ENCODE data around the gene ZNF511. TPM values are rescaled to one million over a fixed set of nuclear protein-coding genes. Genes with fewer than 3 reads are reported as not detected.
A peak's percentile ranks its signal among the peaks of the same experiment; 100 is the strongest.

Gene ZNF511
- total and polyA plus RNA-seq, 2 experiments from 2014 or later, result 53.7 to 150 TPM

DNA sequence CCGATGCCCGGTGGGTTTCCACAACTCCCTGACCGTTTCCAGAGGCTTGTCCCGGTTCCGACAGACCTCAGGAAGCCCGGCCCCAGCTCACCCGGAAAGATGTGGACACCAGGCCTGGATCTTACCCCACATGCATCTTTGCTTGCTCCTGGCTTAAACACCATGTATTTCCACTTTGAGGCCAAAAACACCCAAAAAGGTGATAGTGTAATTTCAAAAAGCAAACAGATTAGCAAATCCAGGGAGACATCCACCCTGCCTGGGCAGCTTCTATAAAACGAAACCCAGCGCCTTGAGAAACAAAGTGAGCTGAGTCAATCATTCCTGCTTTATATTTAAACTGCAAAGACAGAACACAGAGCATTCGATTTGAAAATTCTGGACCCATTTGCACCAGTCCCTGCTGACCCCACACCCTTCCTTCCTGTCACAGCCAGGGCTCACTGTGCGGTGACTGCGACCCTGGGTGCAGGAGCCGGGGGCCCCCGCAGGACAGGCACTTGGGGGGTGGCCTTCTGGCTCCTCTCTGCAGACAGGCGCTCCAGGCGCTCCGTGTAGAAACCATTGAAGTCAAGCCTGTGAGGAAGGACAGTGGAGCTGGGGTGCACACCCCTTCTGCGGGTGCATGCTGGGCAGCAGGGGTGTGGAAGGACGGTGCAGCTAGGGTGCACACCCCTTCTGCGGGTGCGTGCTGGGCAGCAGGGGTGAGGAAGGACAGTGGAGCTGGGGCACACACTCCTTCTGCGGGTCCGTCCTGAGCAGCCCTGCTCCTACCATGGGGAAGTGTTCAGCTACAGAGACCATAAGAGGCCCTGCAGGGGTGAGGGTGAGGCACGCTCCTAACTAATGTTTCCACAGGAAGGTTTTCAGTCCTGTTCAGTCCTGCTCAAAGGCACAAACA is 29.1 kb upstream of the ZNF511 start:
- H3K4me3 ChIP-seq, result no peak overlapping the region
- H3K9me3 ChIP-seq (ENCODE audit: low read depth), result no peaks in the 10 kb centered on the region
- H3K27ac ChIP-seq, result peak overlapping the region; percentile 48
- DNase-seq (ENCODE audit: low read depth in 1 of 2, low spot score in 1 of 2), result no peak
- H3K36me3 ChIP-seq, result peaks cover 18% of the 10 kb centered on the region
- H3K27me3 ChIP-seq, result peaks cover 9% of the 10 kb centered on the region
- peaks cover 35% of the 10 kb centered on the region for H3K4me1 ChIP-seq (ENCODE audit: low read depth)
- TF ChIP-seq, protein P1, sequence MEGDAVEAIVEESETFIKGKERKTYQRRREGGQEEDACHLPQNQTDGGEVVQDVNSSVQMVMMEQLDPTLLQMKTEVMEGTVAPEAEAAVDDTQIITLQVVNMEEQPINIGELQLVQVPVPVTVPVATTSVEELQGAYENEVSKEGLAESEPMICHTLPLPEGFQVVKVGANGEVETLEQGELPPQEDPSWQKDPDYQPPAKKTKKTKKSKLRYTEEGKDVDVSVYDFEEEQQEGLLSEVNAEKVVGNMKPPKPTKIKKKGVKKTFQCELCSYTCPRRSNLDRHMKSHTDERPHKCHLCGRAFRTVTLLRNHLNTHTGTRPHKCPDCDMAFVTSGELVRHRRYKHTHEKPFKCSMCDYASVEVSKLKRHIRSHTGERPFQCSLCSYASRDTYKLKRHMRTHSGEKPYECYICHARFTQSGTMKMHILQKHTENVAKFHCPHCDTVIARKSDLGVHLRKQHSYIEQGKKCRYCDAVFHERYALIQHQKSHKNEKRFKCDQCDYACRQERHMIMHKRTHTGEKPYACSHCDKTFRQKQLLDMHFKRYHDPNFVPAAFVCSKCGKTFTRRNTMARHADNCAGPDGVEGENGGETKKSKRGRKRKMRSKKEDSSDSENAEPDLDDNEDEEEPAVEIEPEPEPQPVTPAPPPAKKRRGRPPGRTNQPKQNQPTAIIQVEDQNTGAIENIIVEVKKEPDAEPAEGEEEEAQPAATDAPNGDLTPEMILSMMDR (IDR thresholded peaks at IDR 0.05; ENCODE audit: low read depth, low read length), result no peak

DNA sequence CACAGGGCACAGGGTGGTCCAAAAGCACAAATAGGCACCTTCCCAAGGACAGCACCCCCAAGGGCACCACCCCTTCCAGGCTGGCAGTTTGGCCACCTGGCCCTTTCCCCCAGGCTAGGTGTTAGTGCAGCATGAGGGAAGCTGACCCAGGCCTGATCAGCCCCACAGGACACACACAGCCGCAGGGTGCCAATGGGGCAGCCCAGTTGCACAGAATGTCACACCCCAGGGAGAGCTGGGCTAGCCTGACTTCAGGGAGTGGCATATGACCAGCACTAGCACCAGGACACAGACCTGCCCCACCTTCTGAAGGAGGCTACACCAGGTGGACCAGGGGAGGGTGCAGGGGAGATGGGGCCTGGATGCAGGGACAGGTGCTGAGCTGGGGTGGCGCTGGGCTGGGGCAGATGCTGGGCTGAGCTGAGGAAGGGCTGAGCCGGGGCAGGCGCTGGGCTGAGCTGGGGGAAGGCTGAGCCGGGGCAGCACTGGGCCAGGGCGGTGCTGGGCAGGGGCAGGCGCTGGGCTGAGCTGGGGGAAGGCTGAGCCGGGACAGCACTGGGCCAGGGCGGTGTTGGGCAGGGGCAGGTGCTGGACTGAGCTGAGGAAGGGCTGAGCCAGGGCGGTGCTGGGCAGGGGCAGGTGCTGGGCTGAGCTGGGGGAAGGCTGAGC is 28.2 kb upstream of the ZNF511 start:
- peaks cover 9% of the 10 kb centered on the region for H3K27me3 ChIP-seq
- peaks cover 20% of the 10 kb centered on the region for H3K36me3 ChIP-seq
- no peaks in the 10 kb centered on the region for H3K9me3 ChIP-seq (ENCODE audit: low read depth)
- no peak overlapping the region for H3K4me3 ChIP-seq
- TF ChIP-seq, protein P1 (IDR thresholded peaks at IDR 0.05; ENCODE audit: low read depth, low read length), result no peak
- no peak for DNase-seq (ENCODE audit: low read depth in 1 of 2, low spot score in 1 of 2)
- H3K27ac ChIP-seq, result no peak overlapping the region
- H3K4me1 ChIP-seq (ENCODE audit: low read depth), result peaks cover 25% of the 10 kb centered on the region

DNA sequence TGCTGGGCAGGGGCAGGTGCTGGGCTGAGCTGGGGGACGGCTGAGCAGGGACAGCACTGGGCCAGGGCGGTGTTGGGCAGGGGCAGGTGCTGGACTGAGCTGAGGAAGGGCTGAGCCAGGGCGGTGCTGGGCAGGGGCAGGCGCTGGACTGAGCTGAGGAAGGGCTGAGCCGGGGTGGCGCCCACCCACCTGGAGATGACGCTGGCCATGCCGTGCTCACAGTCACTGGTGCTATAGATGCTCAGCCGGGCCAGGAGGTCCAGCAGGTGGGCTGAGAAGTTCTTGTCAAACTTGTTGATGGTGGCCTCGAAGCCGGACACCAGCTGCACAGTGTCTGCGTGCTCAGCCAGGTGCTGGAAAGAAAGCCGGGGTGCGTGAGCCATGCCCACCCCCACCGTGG is 27.6 kb upstream of the ZNF511 start:
- H3K9me3 ChIP-seq (ENCODE audit: low read depth), result no peaks in the 10 kb centered on the region
- no peak overlapping the region for H3K27ac ChIP-seq
- peaks cover 5% of the 10 kb centered on the region for H3K27me3 ChIP-seq
- H3K36me3 ChIP-seq, result peaks cover 20% of the 10 kb centered on the region
- no peak overlapping the region for H3K4me3 ChIP-seq
- no peak for DNase-seq (ENCODE audit: low read depth in 1 of 2, low spot score in 1 of 2)
- TF ChIP-seq, protein P1 (IDR thresholded peaks at IDR 0.05; ENCODE audit: low read depth, low read length), result no peak
- H3K4me1 ChIP-seq (ENCODE audit: low read depth), result peaks cover 20% of the 10 kb centered on the region

DNA sequence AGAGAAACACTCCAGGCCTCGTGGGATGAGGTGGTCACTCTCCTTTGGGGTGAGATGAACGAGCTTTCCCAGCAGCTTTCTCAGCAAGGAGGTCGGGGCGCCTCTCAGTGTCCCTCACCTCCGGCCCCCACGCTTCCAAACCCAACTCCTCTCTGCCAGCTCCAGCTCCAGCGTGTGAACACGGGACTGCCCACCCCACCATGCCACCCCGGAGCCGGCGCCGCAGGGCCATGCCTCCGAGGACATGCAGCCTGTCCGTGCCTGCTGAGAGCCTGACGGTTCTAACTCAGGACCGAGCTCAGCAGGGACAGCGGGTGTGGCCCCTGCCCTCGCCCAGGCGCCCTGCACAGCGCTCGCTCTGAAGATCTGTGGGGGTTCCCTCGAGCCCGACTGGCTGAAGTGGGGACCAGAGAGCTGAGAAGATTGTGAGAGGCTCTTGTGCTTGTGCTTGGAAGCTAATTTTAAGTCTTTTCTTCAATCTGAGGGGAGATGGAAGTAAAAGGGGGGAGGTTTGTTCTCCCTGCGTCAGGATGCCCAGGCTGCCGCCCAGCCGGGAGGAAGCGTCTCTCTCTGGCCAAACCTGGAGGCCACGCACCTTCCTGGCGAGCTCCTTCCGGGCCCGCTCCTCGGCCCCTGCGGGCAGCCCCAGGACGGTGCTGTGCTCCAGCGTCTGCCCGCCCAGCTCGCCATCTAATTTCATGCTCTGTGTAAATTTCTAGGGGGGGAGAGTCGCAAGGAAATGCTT is 26.9 kb upstream of the ZNF511 start:
- peaks cover 20% of the 10 kb centered on the region for H3K36me3 ChIP-seq
- no peak overlapping the region for H3K27ac ChIP-seq

More for the DNA sequence above, 26.9 kb upstream of the ZNF511 start:
- Histone ChIP-seq H3K27me3 (no peaks in the 10 kb centered on the region), H3K4me1 (ENCODE audit: low read depth) (peaks cover 12% of the 10 kb centered on the region), H3K4me3 (no peak overlapping the region), H3K9me3 (ENCODE audit: low read depth) (no peaks in the 10 kb centered on the region)
- TF ChIP-seq, protein P1 (IDR thresholded peaks at IDR 0.05; ENCODE audit: low read depth, low read length), result no peak
- DNase-seq (ENCODE audit: low read depth in 1 of 2, low spot score in 1 of 2), result no peak

Data from cardiac muscle cell (in vitro differentiated cells and primary cell).